ENCODE data around the gene CAMK4. TPM values are rescaled to one million over a fixed set of nuclear protein-coding genes. Genes with fewer than 3 reads are reported as not detected.

CAMK4 gene
- total and polyA plus RNA-seq, 7 donors, result 0.02 to 1.00 (median 0.15) TPM; not detected in 1

DNA sequence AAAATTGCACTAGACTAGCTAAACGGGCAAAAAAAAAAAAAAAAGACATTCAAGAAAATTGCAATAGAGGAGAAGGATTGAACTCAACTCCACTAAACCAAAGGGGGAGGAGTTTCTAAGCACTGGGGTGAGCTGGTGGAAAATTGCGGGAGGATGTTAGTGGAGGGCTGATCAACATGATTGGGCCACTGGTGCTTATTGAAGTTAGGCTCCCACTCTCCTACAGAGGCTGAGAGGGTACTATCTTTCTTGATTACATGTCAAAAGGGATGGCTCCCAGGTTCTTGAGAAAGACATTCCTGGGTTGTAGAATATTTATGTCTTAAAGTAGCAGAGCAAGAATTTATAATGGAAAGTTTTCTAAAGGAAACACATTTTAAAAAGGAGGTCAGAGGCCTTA is 38.0 kb downstream of the CAMK4 start:
- Histone ChIP-seq H3K27ac (no peak overlapping the region), H3K4me3 (no peak overlapping the region), H3K27me3 (ENCODE audit: insufficient read depth in 3 of 3, low read length in 2 of 3) (no peaks in the 10 kb centered on the region), H3K4me1 (no peaks in the 10 kb centered on the region), H3K9me3 (no peaks in the 10 kb centered on the region), H3K36me3 (ENCODE audit: insufficient read depth in 1 of 2, low read depth in 1 of 2) (no peaks in the 10 kb centered on the region)
- DNase-seq, result no peak
- intact Hi-C loops (cut with DNase I), result no loop called here
- TF ChIP-seq, protein P1, sequence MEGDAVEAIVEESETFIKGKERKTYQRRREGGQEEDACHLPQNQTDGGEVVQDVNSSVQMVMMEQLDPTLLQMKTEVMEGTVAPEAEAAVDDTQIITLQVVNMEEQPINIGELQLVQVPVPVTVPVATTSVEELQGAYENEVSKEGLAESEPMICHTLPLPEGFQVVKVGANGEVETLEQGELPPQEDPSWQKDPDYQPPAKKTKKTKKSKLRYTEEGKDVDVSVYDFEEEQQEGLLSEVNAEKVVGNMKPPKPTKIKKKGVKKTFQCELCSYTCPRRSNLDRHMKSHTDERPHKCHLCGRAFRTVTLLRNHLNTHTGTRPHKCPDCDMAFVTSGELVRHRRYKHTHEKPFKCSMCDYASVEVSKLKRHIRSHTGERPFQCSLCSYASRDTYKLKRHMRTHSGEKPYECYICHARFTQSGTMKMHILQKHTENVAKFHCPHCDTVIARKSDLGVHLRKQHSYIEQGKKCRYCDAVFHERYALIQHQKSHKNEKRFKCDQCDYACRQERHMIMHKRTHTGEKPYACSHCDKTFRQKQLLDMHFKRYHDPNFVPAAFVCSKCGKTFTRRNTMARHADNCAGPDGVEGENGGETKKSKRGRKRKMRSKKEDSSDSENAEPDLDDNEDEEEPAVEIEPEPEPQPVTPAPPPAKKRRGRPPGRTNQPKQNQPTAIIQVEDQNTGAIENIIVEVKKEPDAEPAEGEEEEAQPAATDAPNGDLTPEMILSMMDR (IDR thresholded peaks at IDR 0.05), result no peak
- no peak for ATAC-seq
- WGBS, 3 donors, result 57 to 67% (median 66%) methylated on average over 2 of the region's 2 CpGs

DNA sequence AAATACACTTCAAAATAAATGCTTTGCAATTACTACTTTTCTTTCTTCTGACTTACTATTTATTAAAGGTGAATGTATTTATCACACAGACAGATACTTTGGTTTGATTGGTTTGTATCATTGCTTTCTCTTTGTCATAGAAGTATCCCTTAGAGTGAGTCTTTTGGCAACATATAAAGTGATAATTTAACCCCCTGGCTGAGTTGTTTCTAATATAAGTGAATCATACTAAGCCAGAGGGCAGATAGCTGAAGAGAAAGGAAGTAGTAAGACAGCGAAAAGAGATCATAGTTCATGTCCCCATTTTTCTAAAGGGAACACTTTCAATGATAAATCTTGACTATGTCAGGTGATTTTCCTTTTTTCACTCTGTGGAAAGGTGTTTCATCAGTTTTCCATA is 38.6 kb downstream of the CAMK4 start:
- DNase-seq, result no peak
- Histone ChIP-seq H3K4me1 (no peaks in the 10 kb centered on the region), H3K4me3 (no peak overlapping the region), H3K9me3 (no peaks in the 10 kb centered on the region), H3K27me3 (ENCODE audit: insufficient read depth in 3 of 3, low read length in 2 of 3) (no peaks in the 10 kb centered on the region), H3K36me3 (ENCODE audit: insufficient read depth in 1 of 2, low read depth in 1 of 2) (no peaks in the 10 kb centered on the region), H3K27ac (no peak overlapping the region)
- 79 to 94% (median 93%) methylated on average over 1 of the region's 1 CpG for WGBS, 3 donors
- ATAC-seq, result no peak
- TF ChIP-seq, protein P1 (IDR thresholded peaks at IDR 0.05), result no peak
- intact Hi-C loops (cut with DNase I), result no loop called here

DNA sequence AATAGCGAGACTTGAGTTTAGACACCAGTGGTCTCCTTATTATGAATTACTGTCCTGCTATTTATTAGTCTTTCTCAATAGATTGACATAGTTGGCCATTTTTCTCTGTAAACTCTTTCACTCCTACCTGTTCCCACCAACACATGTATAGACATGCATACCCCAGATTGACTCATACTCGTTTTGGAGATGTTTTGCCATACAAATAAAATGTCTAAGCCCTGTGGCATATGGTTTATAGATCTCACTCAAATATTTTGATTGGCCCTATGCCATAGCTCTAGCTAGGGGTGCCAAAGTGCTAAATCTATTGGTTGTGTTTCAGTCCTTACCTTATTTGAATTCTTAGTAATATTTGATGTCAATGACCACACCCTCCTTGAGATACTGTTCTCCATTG is 42.3 kb downstream of the CAMK4 start:
- Histone ChIP-seq H3K36me3 (ENCODE audit: insufficient read depth in 1 of 2, low read depth in 1 of 2) (no peaks in the 10 kb centered on the region), H3K27ac (no peak overlapping the region), H3K9me3 (no peaks in the 10 kb centered on the region), H3K4me3 (no peak overlapping the region), H3K27me3 (ENCODE audit: insufficient read depth in 3 of 3, low read length in 2 of 3) (no peaks in the 10 kb centered on the region), H3K4me1 (no peaks in the 10 kb centered on the region)
- no peak for DNase-seq
- TF ChIP-seq, protein P1 (IDR thresholded peaks at IDR 0.05), result no peak
- WGBS, 3 donors, result 59 to 62% (median 62%) methylated on average over 2 of the region's 2 CpGs
- ATAC-seq, result no peak
- intact Hi-C loops (cut with DNase I), result no loop called here

DNA sequence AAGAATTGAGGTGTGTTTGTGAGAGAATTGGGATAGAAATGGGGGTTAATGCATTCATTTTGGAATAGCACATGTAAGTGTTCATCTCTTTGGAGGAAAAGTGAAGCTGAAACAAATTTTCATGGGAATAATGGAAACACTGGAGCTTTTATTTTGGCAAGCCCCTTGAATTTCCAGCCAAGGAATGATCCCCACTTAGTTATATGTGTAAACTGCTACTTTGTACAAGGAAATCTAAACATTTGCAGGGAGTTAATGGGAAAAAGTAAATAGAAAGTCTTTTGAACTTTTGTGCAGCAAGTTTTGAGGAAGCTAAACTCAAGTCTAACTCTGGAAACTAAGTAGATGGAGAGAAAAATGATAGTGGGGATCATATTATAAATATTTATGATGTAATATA is 44.1 kb downstream of the CAMK4 start:
- intact Hi-C loops (cut with DNase I), result no loop called here
- no peak overlapping the region for H3K4me3 ChIP-seq
- H3K36me3 ChIP-seq (ENCODE audit: insufficient read depth in 1 of 2, low read depth in 1 of 2), result no peaks in the 10 kb centered on the region
- H3K4me1 ChIP-seq, result no peaks in the 10 kb centered on the region
- ATAC-seq (no peak), DNase-seq (no peak)
- no peaks in the 10 kb centered on the region for H3K27me3 ChIP-seq (ENCODE audit: insufficient read depth in 3 of 3, low read length in 2 of 3)
- TF ChIP-seq, protein P1 (IDR thresholded peaks at IDR 0.05), result no peak
- no peaks in the 10 kb centered on the region for H3K9me3 ChIP-seq
- no peak overlapping the region for H3K27ac ChIP-seq

DNA sequence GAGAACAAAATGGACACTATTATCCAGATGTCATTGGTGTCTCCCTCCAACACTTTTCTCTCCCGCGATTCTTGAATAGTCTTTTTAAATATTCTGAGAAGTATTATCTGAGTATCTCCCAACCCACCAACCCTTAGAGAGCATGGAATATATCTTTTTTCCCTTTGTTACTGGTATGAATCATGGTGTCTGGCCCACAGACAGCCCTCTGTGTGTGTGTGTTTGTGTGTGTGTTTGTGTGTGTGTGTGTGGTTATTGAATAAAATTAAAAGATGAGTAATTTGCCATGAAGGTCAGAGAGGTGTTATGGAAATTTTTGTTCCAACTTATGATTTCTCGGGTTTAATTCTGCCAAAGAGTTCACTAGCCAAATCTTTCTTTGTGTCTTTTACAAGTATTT is 47.7 kb downstream of the CAMK4 start:
- WGBS, 3 donors, result 70 to 75% (median 70%) methylated on average over 3 of the region's 3 CpGs

More for the DNA sequence above, 47.7 kb downstream of the CAMK4 start:
- no peaks in the 10 kb centered on the region for H3K4me1 ChIP-seq
- DNase-seq (no peak), ATAC-seq (no peak)
- H3K4me3 ChIP-seq, result no peak overlapping the region
- no peaks in the 10 kb centered on the region for H3K36me3 ChIP-seq (ENCODE audit: insufficient read depth in 1 of 2, low read depth in 1 of 2)
- intact Hi-C loops (cut with DNase I), result no loop called here
- H3K9me3 ChIP-seq, result no peaks in the 10 kb centered on the region
- TF ChIP-seq, protein P1 (IDR thresholded peaks at IDR 0.05), result no peak
- no peak overlapping the region for H3K27ac ChIP-seq
- peaks cover 0 to 2% (median 0%) of the 10 kb centered on the region in 3 donors for H3K27me3 ChIP-seq (ENCODE audit: insufficient read depth in 3 of 3, low read length in 2 of 3)

Measured in psoas muscle (tissue), 8 donors.